Bronchial epithelial cell (primary cell): ENCODE data around the gene UCP3. TPM values are rescaled to one million over a fixed set of nuclear protein-coding genes. Genes with fewer than 3 reads are reported as not detected.
"Not testable (repeated sequence)": the region's sequence is repeated elsewhere in the genome, so short reads cannot be mapped to it uniquely, and the experiment has no call there.

Source experiments
- DNase-seq: peaks from one replicate; pipeline ENCODE4 v3.0.0-alpha.2; 2010; ENCODE audit warnings: low read depth
- FAIRE-seq: peaks from 2 replicates; lab custom pipeline; 2011; peaks lifted over from hg19 to GRCh38; lab: Jason Lieb, UNC
- H3K27me3 ChIP-seq: 2 replicates; pipeline ENCODE4 v1.5.1; 2011; ENCODE audit warnings: low read length; ENCODE audit not compliant: control insufficient read depth, insufficient read depth
- H3K36me3 ChIP-seq: 2 replicates; pipeline ENCODE4 v1.5.1; 2011; ENCODE audit warnings: low read length; ENCODE audit not compliant: control insufficient read depth, insufficient read depth
- H3K4me3 ChIP-seq: 2 replicates; pipeline ENCODE4 v1.5.1; 2011; ENCODE audit warnings: mild to moderate bottlenecking, low read depth, low read length, control low read depth
- total RNA-seq: library from RNA; depleted of rRNA; stranded (reverse); fragments of >200 nt; gene quantifications from 2 replicates; pipeline ENCODE4 v1.2.1, GENCODE V29; 2014
- TF ChIP-seq, protein P1 (sequence below): IDR thresholded peaks from 2 replicates; pipeline ENCODE4 v1.5.1; 2011; ENCODE audit warnings: mild to moderate bottlenecking, moderate library complexity, low read length, control low read depth, inconsistent platforms; ENCODE audit not compliant: insufficient read depth, severe bottlenecking

Gene UCP3
- total RNA-seq, 1 donor from 2014 or later = under 0.01 TPM

- H3K36me3 ChIP-seq = no peaks in the 10 kb centered on the region
- no peak overlapping the region for H3K4me3 ChIP-seq
- no peaks in the 10 kb centered on the region for H3K27me3 ChIP-seq
- TF ChIP-seq, protein P1, sequence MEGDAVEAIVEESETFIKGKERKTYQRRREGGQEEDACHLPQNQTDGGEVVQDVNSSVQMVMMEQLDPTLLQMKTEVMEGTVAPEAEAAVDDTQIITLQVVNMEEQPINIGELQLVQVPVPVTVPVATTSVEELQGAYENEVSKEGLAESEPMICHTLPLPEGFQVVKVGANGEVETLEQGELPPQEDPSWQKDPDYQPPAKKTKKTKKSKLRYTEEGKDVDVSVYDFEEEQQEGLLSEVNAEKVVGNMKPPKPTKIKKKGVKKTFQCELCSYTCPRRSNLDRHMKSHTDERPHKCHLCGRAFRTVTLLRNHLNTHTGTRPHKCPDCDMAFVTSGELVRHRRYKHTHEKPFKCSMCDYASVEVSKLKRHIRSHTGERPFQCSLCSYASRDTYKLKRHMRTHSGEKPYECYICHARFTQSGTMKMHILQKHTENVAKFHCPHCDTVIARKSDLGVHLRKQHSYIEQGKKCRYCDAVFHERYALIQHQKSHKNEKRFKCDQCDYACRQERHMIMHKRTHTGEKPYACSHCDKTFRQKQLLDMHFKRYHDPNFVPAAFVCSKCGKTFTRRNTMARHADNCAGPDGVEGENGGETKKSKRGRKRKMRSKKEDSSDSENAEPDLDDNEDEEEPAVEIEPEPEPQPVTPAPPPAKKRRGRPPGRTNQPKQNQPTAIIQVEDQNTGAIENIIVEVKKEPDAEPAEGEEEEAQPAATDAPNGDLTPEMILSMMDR = no peak
- DNase-seq (no peak), FAIRE-seq (no peak)
These were observed 13.2 kb downstream of the UCP3 start for GRCh38 chr11:73995731-73996130.

DNA sequence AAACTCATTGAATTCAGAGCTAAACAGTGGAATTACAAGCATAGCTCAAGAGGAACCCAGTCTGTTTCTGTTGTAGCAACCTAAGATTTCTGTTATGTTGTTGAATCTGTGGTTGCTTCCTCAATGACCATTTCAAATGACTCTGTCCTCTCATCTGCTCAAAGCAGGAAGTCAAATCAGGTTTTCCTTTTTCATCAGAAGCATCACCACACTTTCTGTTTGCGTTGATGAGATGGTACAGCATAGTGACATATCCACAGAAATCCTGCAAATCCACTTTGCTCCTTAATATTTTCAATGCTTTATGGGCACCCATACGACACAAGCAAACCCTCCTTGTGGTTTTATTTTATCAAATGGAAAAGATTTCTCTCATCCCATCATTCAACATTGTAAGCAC is 13.6 kb downstream of the UCP3 start:
- TF ChIP-seq, protein P1 = no peak
- Histone ChIP-seq H3K36me3 (no peaks in the 10 kb centered on the region), H3K27me3 (no peaks in the 10 kb centered on the region), H3K4me3 (no peak overlapping the region)
- DNase-seq = no peak
- no peak for FAIRE-seq

DNA sequence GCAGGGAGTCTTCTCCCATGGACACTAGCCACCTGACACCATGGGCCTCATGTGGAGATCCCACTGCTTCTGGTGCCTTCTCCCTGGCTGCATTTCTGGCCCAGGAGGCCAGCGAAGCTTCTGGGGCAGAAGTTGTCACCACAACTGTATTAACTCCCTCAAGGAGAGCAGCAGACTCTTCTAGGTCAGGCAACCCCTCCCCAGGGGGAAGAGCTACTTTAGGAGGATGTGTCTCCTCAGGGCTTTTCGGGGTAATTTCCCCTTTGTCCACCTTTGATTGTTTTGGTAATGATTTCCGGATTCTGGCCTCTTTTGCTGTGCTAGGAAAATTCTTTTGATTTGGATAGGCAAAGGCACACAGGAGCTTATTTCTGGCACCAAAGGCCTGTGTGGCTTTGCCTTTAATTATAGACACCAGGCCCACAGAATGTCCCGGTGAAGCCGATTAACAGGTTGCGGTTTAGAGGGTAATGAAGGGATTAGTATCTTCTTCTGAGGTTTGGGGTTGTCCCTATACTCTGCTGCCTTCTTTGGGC is 17.3 kb downstream of the UCP3 start:
- no peak for FAIRE-seq
- H3K36me3 ChIP-seq = no peaks in the 10 kb centered on the region
- no peak for DNase-seq
- TF ChIP-seq, protein P1 = no peak
- H3K27me3 ChIP-seq = no peaks in the 10 kb centered on the region
- H3K4me3 ChIP-seq = no peak overlapping the region

DNA sequence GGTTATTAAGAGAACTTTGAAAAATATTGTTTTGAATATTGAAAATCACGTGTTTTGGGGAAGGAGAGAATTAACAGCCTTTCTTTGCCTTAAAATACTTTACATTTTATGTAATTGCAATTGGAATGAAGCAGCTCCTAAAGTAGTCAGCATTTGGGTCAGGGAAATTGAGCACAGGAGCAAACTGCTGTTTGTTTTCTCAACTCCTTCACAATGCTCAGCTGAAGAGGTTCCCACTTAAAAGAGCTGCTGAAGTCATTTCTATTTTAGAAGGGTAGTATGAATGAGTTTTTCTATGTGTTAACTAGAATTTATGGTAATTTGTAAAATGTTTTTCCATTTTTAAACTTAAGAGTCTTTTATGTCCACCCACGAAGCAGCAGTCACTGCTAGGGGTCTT is 18.2 kb downstream of the UCP3 start:
- H3K36me3 ChIP-seq = no peaks in the 10 kb centered on the region
- FAIRE-seq = no peak

DNA sequence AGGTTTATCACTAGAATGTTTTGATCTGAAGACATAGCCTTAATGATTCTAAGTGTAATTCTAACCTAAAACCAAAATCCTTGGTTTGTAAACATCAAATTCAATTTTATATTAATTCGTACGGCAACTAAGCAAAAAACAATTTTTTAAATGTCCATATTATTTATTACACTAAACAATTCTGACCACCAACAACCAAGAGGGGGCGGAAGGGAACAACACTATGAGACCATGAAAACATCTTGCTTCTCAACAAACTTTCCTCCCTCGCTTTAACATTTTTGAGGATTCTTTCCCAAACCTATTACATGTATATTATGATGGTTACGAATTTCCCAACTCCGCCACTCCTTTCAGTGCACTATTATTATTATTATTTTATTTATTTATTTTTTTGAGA is 19.7 kb downstream of the UCP3 start:
- DNase-seq (no peak), FAIRE-seq (no peak)
- TF ChIP-seq, protein P1 = no peak
- Histone ChIP-seq H3K4me3 (no peak overlapping the region), H3K36me3 (no peaks in the 10 kb centered on the region), H3K27me3 (no peaks in the 10 kb centered on the region)

More for the DNA sequence above, 18.2 kb downstream of the UCP3 start:
- Histone ChIP-seq H3K27me3 (no peaks in the 10 kb centered on the region), H3K4me3 (no peak overlapping the region)
- DNase-seq = no peak
- TF ChIP-seq, protein P1 = no peak

- H3K4me3 ChIP-seq = no peak overlapping the region
- FAIRE-seq (no peak), DNase-seq (no peak)
- TF ChIP-seq, protein P1 = no peak
- no peaks in the 10 kb centered on the region for H3K36me3 ChIP-seq
- H3K27me3 ChIP-seq = no peaks in the 10 kb centered on the region
These were observed 20.7 kb downstream of the UCP3 start for GRCh38 chr11:73988227-73988626.

- H3K36me3 ChIP-seq, FAIRE-seq, H3K4me3 ChIP-seq, DNase-seq, H3K27me3 ChIP-seq: not testable (repeated sequence)
These were observed 23.2 kb downstream of the UCP3 start for GRCh38 chr11:73985661-73986060.
